Measurements from ENCODE around the gene BACH1.

BACH1 gene

GRCh38 chr21:29295066-29295650 lies 3.6 kb upstream of the BACH1 start:
- DNase-seq, result no peak

DNA sequence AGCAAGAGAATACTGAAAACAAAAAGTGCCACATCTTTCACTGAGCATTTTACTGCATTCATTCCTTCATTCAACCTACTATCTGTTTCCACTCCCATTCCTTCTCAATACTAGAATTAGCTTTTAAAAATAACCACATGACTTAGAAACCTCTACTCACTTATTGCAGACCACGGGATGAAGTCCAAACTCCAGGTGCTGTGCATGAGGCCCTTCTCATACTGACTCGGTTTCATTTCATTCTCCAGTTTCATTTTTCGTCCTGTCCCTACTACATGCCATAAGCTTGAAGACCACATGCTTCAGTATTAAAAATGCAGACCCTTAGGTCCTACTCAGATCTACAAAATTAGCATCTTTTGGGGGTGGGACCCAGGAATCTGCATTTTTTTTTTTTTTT lies 2.3 kb upstream of the BACH1 start:
- DNase-seq, result no peak

- no peak for DNase-seq
These were observed 1.0 kb upstream of the BACH1 start for GRCh38 chr21:29297483-29298347.

DNA sequence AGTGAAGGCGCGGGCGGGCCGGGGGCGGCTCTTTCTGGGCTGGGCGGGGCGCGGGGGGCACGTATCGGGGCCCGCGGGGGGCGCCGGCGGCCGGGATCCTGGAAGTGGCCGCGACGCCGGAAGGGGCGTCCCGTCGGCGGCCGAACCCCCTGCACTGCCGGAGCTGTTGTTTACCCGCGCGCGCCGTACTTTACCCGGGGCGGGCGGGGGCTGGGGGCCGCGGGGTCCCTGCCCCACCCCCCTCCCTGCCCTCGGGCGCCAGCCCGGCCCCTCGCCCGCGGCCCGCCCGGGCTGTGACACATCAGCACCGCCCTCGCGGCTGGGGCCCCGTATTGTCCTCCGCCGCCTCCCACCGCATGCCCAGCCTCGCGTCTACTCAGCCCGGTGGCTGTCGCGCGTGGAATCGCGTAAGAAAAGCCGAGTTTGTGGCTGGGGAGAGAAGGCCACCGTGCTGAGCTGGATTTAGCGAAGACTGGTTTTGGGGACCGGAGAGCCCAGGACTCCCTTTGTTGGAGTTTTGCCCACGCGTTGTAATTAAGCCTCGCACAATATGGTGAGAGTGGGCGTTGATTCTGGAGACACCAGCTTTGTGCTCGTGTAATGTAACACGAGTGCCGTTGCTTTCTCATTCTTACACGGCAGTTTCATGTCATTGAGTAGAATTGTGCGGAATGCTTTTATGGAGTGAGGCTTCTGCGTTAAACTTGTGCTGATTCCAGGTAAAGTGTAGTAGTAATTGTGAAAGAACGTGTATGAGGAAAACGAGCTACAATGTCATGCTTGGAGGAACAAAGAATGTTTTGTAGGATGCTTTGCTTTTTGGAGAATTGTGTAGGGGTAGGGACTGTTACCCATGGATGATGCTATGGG lies 559 bp downstream of the BACH1 start:
- DNase-seq, result peak; percentile 76

DNA sequence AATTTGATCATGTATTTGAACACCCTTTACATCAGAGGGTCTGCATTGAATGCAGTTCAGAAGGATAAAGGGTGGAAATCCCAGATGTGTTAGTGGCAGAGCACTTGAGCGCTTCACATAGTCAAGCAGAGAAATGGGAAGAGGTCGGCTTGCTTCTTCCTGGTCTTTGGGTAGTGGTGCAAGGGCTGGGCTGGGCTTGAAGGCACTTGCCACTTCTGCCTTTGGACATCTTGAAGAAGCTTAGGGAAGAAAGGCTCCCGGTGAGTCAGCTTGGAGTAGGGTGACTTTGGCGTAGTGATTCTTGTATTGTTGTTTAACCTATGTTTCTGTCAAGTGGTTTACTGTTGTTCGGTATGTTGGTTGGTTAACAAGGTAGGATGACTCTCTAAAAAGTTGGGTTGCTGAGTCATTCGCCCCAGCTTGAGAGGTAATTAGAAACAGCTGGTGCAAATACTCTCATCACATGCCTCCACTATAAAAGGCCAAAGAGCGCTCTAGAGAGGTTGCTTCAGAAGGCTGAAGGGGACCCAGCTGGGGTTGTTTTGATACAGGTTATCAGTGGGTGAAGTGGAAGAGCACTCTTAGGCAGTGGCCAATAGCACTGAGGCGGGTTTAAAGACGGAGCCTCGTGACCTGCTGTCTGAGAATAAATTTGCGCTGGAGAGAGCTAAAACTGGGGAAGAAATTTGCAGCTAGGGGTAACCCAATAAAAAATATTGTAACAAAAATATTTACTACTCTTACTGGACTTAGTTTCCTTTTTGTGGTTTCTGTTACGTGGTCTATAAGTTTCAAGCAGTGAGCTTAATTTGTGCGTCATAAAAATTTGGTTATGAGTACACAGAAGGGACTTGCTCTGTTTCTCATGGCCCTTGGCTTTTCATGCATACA lies 1.4 kb downstream of the BACH1 start:
- DNase-seq, result peak; percentile 56

GRCh38 chr21:29300807-29301138 lies 2.1 kb downstream of the BACH1 start:
- DNase-seq, result no peak

DNA sequence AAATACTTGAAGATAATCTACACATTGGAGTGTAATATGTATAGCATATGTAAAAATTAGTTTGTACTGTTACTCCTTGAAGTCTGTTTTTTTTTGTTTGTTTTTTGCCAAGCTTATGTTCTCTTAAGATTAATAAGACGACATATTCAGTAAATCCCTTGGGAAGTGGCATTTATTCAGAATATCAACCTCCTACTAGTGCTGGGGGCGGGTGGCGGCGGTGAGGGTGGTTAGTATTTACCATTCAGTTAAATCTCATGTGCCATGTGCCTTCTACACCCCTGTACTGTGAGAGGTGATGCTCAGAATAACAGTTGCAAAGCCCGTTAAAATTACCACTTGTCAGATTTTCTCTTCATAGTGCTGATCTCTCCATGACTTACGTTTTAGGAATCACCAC lies 3.0 kb downstream of the BACH1 start:
- DNase-seq, result no peak

DNA sequence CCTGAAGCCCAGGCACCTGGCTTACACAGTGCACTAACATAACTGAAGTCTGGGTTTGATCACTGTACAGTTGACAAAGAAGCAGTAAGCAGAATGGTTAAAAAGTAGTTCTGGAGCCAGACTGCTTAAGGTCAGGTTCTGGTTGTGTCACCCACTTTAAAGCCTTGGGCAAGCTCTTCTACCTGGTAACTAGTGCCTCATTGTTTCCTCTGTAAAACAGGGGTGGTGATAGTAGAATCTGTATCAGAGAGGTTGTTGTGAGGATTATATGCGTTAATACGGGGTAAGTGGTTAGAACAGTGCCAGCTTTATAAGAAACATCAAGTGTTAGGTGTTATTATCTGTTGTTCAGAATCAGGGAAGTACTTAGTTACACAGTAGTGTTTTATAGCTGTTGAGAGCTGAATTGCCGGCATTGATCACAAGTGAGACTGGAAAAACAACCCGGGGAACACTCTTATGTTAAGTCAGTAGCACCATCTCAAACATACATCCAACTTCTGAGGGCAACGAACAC lies 3.7 kb downstream of the BACH1 start:
- DNase-seq, result no peak

DNA sequence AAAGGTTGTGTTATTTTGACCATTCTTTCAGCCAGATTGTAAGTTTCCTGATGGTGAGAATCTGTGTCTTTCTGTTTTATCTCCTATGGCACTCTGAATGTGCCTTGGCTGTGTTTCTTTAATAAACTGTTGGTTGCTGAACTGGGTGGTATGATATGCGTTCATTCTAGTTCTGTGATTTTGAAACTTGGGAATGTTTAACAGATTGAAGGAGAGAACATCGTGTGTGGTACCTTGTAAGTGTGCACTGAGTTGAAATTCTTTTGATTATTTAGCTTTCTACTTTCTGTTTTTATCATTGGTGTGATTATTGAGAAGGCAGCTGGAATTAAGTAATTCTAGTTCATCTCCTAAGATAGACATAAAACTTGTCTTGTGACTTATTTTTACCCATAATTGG lies 4.6 kb downstream of the BACH1 start:
- no peak for DNase-seq

DNA sequence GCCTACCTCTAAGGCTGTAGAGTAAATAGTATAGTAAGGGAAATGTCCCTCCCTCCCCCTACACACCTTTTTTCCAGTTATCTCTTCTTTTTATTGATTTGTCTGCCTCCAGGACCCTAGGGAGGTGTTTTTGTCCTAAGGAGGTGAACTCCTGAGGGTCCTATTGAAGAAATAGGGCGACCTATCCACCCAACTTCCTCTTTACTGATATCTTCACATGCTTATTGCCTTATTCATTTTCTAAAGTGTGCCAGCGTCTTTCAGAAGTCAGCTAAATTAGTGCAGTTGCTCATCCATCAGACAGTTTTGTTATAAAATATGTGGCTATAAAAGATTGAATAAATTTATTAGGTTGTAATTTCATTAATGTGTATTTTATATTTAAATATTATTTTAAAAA lies 5.9 kb downstream of the BACH1 start:
- no peak for DNase-seq

GRCh38 chr21:29305068-29305467 lies 6.3 kb downstream of the BACH1 start:
- DNase-seq, result no peak

DNA sequence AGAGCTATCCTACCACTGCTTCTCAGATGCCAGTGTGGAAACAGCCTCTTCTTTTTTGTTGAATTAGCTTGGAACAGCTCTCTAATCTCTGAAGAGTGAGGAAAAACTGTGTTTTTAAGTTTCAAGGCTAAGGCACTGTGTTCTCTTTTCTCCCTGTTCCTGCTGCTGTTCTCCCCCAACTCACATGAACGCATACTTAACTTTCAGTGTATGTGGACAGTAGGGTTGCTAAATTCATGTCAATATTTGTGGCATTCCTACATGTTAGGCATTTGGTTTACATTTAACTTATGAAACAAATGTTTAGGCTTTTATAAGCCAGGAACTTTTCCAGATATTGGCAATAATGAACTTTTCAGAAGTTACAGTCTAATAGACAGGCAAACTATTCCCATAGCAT lies 6.8 kb downstream of the BACH1 start:
- DNase-seq, result no peak

DNA sequence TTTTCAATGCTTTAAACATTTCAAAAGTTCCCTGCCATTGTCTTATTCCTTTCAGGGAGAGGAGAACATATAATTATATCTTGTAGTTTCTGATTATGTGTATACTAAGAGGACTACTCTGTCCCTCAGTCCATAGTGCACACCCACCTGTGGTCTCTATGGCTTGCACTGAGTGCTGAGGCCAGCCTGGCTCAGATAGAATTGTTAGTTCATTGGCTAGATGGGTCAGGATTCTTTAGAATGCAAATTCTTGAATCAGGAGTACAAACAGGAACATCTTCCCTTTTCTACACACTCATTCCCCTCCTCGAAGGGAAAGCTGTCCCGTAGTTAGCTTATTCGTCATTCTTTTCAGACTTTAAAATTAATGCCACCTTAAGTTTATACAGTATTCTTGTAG lies 8.2 kb downstream of the BACH1 start:
- DNase-seq, result peak; percentile 28

DNA sequence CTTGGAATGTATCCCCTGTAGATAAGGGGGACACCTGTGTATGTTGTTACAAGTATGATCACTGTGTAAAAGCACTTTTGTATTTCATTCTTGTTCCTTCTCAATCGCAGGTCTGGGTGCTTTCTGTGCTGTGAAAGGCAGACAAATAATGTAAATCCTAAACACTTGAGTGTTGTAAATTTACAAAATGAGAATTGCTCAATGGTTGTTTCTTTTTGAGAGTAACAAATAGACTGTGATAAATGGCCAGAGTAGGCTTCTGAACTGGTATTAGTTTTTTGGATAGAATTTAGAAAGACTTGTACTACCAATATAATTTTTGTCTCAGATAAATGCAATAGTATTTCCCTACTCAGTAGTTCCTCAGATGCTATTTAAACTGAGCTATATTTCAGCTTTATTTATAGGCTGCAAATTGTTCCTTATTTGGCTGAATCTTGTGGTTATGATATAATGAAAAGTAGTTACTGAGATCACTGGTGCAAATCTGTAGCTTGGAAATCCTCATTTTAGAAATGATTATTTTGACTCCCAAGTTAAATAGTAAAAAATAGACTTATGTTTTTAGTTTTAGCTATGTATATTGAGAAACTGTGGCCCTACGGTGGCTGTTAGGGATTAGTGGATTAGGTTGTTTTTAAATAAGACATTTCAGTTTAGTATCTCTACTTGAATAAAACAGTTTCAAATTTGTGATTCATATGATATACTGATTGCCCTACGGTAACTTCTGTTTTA lies 9.2 kb downstream of the BACH1 start:
- DNase-seq, result no peak

- DNase-seq, result no peak
These were observed 9.7 kb downstream of the BACH1 start for GRCh38 chr21:29308456-29308783.

- DNase-seq, result no peak
These were observed 11.0 kb downstream of the BACH1 start for GRCh38 chr21:29309703-29310102.

GRCh38 chr21:29311802-29312201 lies 13.1 kb downstream of the BACH1 start:
- DNase-seq, result no peak

DNA sequence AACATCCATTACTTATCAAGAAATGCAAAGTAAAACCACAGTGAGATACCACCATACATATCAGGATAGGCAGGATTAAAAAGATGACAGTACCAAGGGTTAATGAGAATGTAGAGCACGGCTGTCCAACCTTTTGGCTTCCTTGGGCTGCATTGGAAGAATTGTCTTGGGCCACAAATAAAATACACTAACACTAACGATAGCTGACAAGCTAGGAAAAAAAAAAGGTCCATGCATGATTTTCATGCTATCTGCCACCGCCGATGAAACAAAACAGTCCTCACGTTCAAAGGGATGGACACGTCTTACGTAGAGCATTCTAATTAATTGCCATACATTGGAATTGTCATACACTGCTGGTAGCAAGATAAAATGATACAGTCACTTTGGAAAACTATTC lies 14.3 kb downstream of the BACH1 start:
- no peak for DNase-seq

GRCh38 chr21:29313662-29314408 lies 15.1 kb downstream of the BACH1 start:
- DNase-seq, result no peak

- DNase-seq, result no peak
These were observed 16.5 kb downstream of the BACH1 start for GRCh38 chr21:29315131-29315749.
